ENCODE measurements around the gene PMS1. TPM values are rescaled to one million over a fixed set of nuclear protein-coding genes. Genes with fewer than 3 reads are reported as not detected.

PMS1 gene
- total RNA-seq, 2 donors from 2014 or later, result 17.6 to 20.1 TPM

GRCh38 chr2:189860161-189860560 lies 75.9 kb downstream of the PMS1 start:
- Histone ChIP-seq H3K36me3 (replicated peaks in 1 of 2; ENCODE audit: insufficient read depth in 1 of 2, low read depth in 2 of 2) (no peaks in the 10 kb centered on the region), H3K9me3 (no peaks in the 10 kb centered on the region), H3K4me1 (no peaks in the 10 kb centered on the region), H3K27me3 (no peaks in the 10 kb centered on the region), H3K4me3 (no peak overlapping the region), H3K27ac (no peak overlapping the region)
- intact Hi-C loops (cut with DNase I), result no loop called here
- TF ChIP-seq POLR2A (IDR thresholded peaks at IDR 0.05), result no peak
- TF ChIP-seq CTCF (IDR thresholded peaks at IDR 0.05), result no peak
- ATAC-seq (no peak), DNase-seq (no peak)

GRCh38 chr2:189862751-189863150 lies 78.5 kb downstream of the PMS1 start:
- Histone ChIP-seq H3K4me3 (no peak overlapping the region), H3K4me1 (no peaks in the 10 kb centered on the region), H3K9me3 (no peaks in the 10 kb centered on the region), H3K36me3 (replicated peaks in 1 of 2; ENCODE audit: insufficient read depth in 1 of 2, low read depth in 2 of 2) (no peaks in the 10 kb centered on the region), H3K27ac (no peak overlapping the region), H3K27me3 (no peaks in the 10 kb centered on the region)
- no peak for DNase-seq
- WGBS, 2 donors, result 94 to 100% methylated on average over 1 of the region's 1 CpG
- no peak for ATAC-seq
- intact Hi-C loops (cut with DNase I), result no loop called here
- TF ChIP-seq CTCF (IDR thresholded peaks at IDR 0.05) (no peak), POLR2A (IDR thresholded peaks at IDR 0.05) (no peak)

- H3K27me3 ChIP-seq, result no peaks in the 10 kb centered on the region
- no peak overlapping the region for H3K4me3 ChIP-seq
- H3K36me3 ChIP-seq (replicated peaks in 1 of 2; ENCODE audit: insufficient read depth in 1 of 2, low read depth in 2 of 2), result no peaks in the 10 kb centered on the region
- no peak for ATAC-seq
- peaks cover 13% of the 10 kb centered on the region for H3K4me1 ChIP-seq
- WGBS, 2 donors, result 77 to 100% methylated on average over 1 of the region's 1 CpG
- DNase-seq, result no peak
- TF ChIP-seq POLR2A (IDR thresholded peaks at IDR 0.05) (no peak), CTCF (IDR thresholded peaks at IDR 0.05) (no peak)
- no peaks in the 10 kb centered on the region for H3K9me3 ChIP-seq
- intact Hi-C loops (cut with DNase I), result no loop called here
- no peak overlapping the region for H3K27ac ChIP-seq
Measured at GRCh38 chr2:189865826-189866225, 81.6 kb downstream of the PMS1 start.

DNA sequence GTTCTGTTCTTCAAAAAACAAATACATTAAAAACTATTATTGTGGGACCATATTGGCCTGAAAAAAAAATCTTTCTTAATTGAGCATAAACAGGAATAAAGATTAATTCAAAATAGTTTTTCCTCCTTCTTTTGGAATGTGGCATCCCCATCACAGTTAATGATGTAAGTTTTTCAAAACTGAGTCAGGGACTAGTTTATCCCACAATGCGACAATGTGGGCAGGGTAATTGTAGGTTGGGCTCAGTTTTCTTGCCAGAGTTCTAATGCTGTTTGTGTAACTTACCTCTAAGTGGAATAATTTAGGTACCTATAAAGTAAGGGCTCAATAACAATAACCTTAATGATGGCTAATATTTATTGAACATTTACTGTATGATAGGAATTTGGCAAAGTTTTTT lies 82.0 kb downstream of the PMS1 start:
- no peaks in the 10 kb centered on the region for H3K27me3 ChIP-seq
- no peak overlapping the region for H3K27ac ChIP-seq
- H3K4me3 ChIP-seq, result no peak overlapping the region
- no peaks in the 10 kb centered on the region for H3K9me3 ChIP-seq
- peaks cover 13% of the 10 kb centered on the region for H3K4me1 ChIP-seq
- DNase-seq (no peak), ATAC-seq (no peak)
- WGBS, 2 donors, result 94 to 96% methylated on average over 1 of the region's 1 CpG
- TF ChIP-seq CTCF (IDR thresholded peaks at IDR 0.05) (no peak), POLR2A (IDR thresholded peaks at IDR 0.05) (no peak)
- intact Hi-C loops (cut with DNase I), result no loop called here
- H3K36me3 ChIP-seq (replicated peaks in 1 of 2; ENCODE audit: insufficient read depth in 1 of 2, low read depth in 2 of 2), result no peaks in the 10 kb centered on the region

GRCh38 chr2:189868896-189869295 lies 84.6 kb downstream of the PMS1 start:
- H3K27me3 ChIP-seq, result no peaks in the 10 kb centered on the region
- no peak overlapping the region for H3K4me3 ChIP-seq
- no peak for ATAC-seq
- H3K9me3 ChIP-seq, result no peaks in the 10 kb centered on the region
- no peak overlapping the region for H3K27ac ChIP-seq
- H3K4me1 ChIP-seq, result peaks cover 13% of the 10 kb centered on the region
- H3K36me3 ChIP-seq (replicated peaks in 1 of 2; ENCODE audit: insufficient read depth in 1 of 2, low read depth in 2 of 2), result no peaks in the 10 kb centered on the region
- intact Hi-C loops (cut with DNase I), result no loop called here
- TF ChIP-seq POLR2A (IDR thresholded peaks at IDR 0.05) (no peak), CTCF (IDR thresholded peaks at IDR 0.05) (no peak)
- no peak for DNase-seq
